Activated naive CD8-positive, alpha-beta T cell treated with anti-CD3 and anti-CD28 coated beads, Interleukin-2, amount 10 ng/mL, durations not matched to agents 7 days and 5 days (primary cell): ENCODE results near the gene GJC2. TPM values are rescaled to one million over a fixed set of nuclear protein-coding genes. Genes with fewer than 3 reads are reported as not detected.

Experiments used
- ATAC-seq: fragments of 150-1000 bp; cut with Tn5 transposase; one replicate; pipeline ENCODE4 v1.10.0; 2021; ENCODE audit warnings: low read depth, moderate library complexity
- POLR2A ChIA-PET: fragments of 350-600 bp; sonication (Branson Sonifier 250); formaldehyde crosslinking; loops from one replicate; lab custom pipeline; 2021; ENCODE audit warnings: antibody characterized with exemption; lab: Charles Lee
- DNase-seq: peaks from one replicate; pipeline ENCODE4 v3.0.0; 2021
- H3K27ac Mint-ChIP-seq: one replicate; pipeline ENCODE4 v1.8.0; 2022; ENCODE audit warnings: mild to moderate bottlenecking, mixed read lengths
- H3K27me3 Mint-ChIP-seq: one replicate; pipeline ENCODE4 v1.8.0; 2022; ENCODE audit warnings: mild to moderate bottlenecking, moderate library complexity, mixed read lengths
- H3K36me3 Mint-ChIP-seq: one replicate; pipeline ENCODE4 v1.8.0; 2021; ENCODE audit warnings: mild to moderate bottlenecking, mixed read lengths
- H3K4me1 Mint-ChIP-seq: one replicate; pipeline ENCODE4 v1.8.0; 2021; ENCODE audit warnings: mixed read lengths
- H3K4me3 Mint-ChIP-seq: one replicate; pipeline ENCODE4 v1.8.0; 2022; ENCODE audit warnings: mild to moderate bottlenecking, moderate library complexity, mixed read lengths
- H3K9me3 Mint-ChIP-seq: one replicate; pipeline ENCODE4 v1.8.0; 2021; ENCODE audit warnings: mixed read lengths
- total RNA-seq, 2 experiments: library from RNA; stranded (reverse); gene quantifications; one replicate each; pipeline ENCODE4 v1.2.3, GENCODE V29; 2021

The GJC2 gene
- total RNA-seq, 2 experiments from 2014 or later = 6.2 to 7.7 TPM

GRCh38 chr1:228142701-228143136 is 7.0 kb upstream of the GJC2 start:
- Mint-ChIP-seq H3K36me3 (peaks cover 11% of the 10 kb centered on the region), H3K27me3 (no peaks in the 10 kb centered on the region), H3K4me1 (peaks cover 24% of the 10 kb centered on the region), H3K9me3 (no peaks in the 10 kb centered on the region), H3K27ac (peak overlapping the region; percentile 98), H3K4me3 (peak overlapping the region; percentile 96)
- ATAC-seq (no peak), DNase-seq (peak; percentile 24)
- POLR2A ChIA-PET = interaction anchor here (0.9 to 2.6 kb wide), 6 partner anchors 9 to 344 kb away, joined by 3 to 13 read pairs (median 4); partner anchors contain the start of gene ARF1

- ATAC-seq (no peak), DNase-seq (no peak)
- H3K27ac Mint-ChIP-seq = peak overlapping the region; percentile 79
- no peaks in the 10 kb centered on the region for H3K27me3 Mint-ChIP-seq
- H3K9me3 Mint-ChIP-seq = no peaks in the 10 kb centered on the region
- POLR2A ChIA-PET = interaction anchor here (1.3 to 2.6 kb wide), 5 partner anchors 13 to 312 kb away, joined by 3 to 13 read pairs (median 4); partner anchors contain the start of genes ARF1 and IBA57
- H3K36me3 Mint-ChIP-seq = peaks cover 11% of the 10 kb centered on the region
- H3K4me1 Mint-ChIP-seq = peaks cover 24% of the 10 kb centered on the region
- H3K4me3 Mint-ChIP-seq = peak overlapping the region; percentile 96
Observed at GRCh38 chr1:228143480-228144192, 6.1 kb upstream of the GJC2 start.

GRCh38 chr1:228144193-228144992 is 5.3 kb upstream of the GJC2 start:
- H3K4me3 Mint-ChIP-seq = no peak overlapping the region
- no peaks in the 10 kb centered on the region for H3K27me3 Mint-ChIP-seq
- H3K27ac Mint-ChIP-seq = peak overlapping the region; percentile 79
- peaks cover 24% of the 10 kb centered on the region for H3K4me1 Mint-ChIP-seq
- DNase-seq (no peak), ATAC-seq (no peak)
- no peaks in the 10 kb centered on the region for H3K9me3 Mint-ChIP-seq
- POLR2A ChIA-PET = interaction anchor here (0.6 to 2.6 kb wide), 3 partner anchors 9 to 21 kb away, joined by 3 to 10 read pairs (median 6); partner anchors contain the start of gene IBA57
- H3K36me3 Mint-ChIP-seq = peaks cover 11% of the 10 kb centered on the region

GRCh38 chr1:228144993-228145343 is 4.8 kb upstream of the GJC2 start:
- DNase-seq (no peak), ATAC-seq (no peak)
- peaks cover 24% of the 10 kb centered on the region for H3K4me1 Mint-ChIP-seq
- H3K9me3 Mint-ChIP-seq = no peaks in the 10 kb centered on the region
- H3K4me3 Mint-ChIP-seq = no peak overlapping the region
- H3K27ac Mint-ChIP-seq = no peak overlapping the region
- no peaks in the 10 kb centered on the region for H3K27me3 Mint-ChIP-seq
- POLR2A ChIA-PET = no interaction called here
- peaks cover 11% of the 10 kb centered on the region for H3K36me3 Mint-ChIP-seq

GRCh38 chr1:228145463-228146416 is 4.0 kb upstream of the GJC2 start:
- POLR2A ChIA-PET = no interaction called here
- no peak overlapping the region for H3K27ac Mint-ChIP-seq

GRCh38 chr1:228146417-228147150 is 3.1 kb upstream of the GJC2 start:
- Mint-ChIP-seq H3K4me3 (no peak overlapping the region), H3K4me1 (peaks cover 24% of the 10 kb centered on the region), H3K9me3 (no peaks in the 10 kb centered on the region), H3K27ac (no peak overlapping the region), H3K36me3 (peaks cover 11% of the 10 kb centered on the region), H3K27me3 (no peaks in the 10 kb centered on the region)
- DNase-seq (no peak), ATAC-seq (no peak)
- POLR2A ChIA-PET = no interaction called here

More at GRCh38 chr1:228145463-228146416, 4.0 kb upstream of the GJC2 start:
- H3K4me3 Mint-ChIP-seq = no peak overlapping the region
- ATAC-seq = no peak
- H3K27me3 Mint-ChIP-seq = no peaks in the 10 kb centered on the region
- no peaks in the 10 kb centered on the region for H3K9me3 Mint-ChIP-seq
- H3K36me3 Mint-ChIP-seq = peaks cover 11% of the 10 kb centered on the region
- DNase-seq = no peak
- peaks cover 24% of the 10 kb centered on the region for H3K4me1 Mint-ChIP-seq

GRCh38 chr1:228147151-228147693 is 2.5 kb upstream of the GJC2 start:
- Mint-ChIP-seq H3K27ac (no peak overlapping the region), H3K27me3 (no peaks in the 10 kb centered on the region), H3K4me3 (no peak overlapping the region), H3K9me3 (no peaks in the 10 kb centered on the region), H3K4me1 (peaks cover 20% of the 10 kb centered on the region), H3K36me3 (peaks cover 8% of the 10 kb centered on the region)
- POLR2A ChIA-PET = no interaction called here
- ATAC-seq (no peak), DNase-seq (no peak)

- Mint-ChIP-seq H3K4me3 (no peak overlapping the region), H3K4me1 (peaks cover 15% of the 10 kb centered on the region), H3K27ac (no peak overlapping the region), H3K9me3 (no peaks in the 10 kb centered on the region), H3K36me3 (peaks cover 6% of the 10 kb centered on the region), H3K27me3 (no peaks in the 10 kb centered on the region)
- no peak for ATAC-seq
- POLR2A ChIA-PET = no interaction called here
- peak; percentile 24 for DNase-seq
Observed at GRCh38 chr1:228147768-228148167, 2.0 kb upstream of the GJC2 start.

- no peaks in the 10 kb centered on the region for H3K27me3 Mint-ChIP-seq
- ATAC-seq (no peak), DNase-seq (peak; percentile 27)
- H3K9me3 Mint-ChIP-seq = no peaks in the 10 kb centered on the region
- POLR2A ChIA-PET = interaction anchor here (0.7 to 1.2 kb wide), 2 partner anchors 17 to 261 kb away, joined by 3 to 4 read pairs; partner anchors contain the start of gene IBA57
- H3K27ac Mint-ChIP-seq = no peak overlapping the region
- peaks cover 6% of the 10 kb centered on the region for H3K36me3 Mint-ChIP-seq
- no peak overlapping the region for H3K4me3 Mint-ChIP-seq
- H3K4me1 Mint-ChIP-seq = peaks cover 11% of the 10 kb centered on the region
Observed at GRCh38 chr1:228148196-228148861, 1.4 kb upstream of the GJC2 start.

- Mint-ChIP-seq H3K9me3 (no peaks in the 10 kb centered on the region), H3K27me3 (no peaks in the 10 kb centered on the region), H3K27ac (no peak overlapping the region), H3K4me3 (no peak overlapping the region), H3K4me1 (peaks cover 5% of the 10 kb centered on the region), H3K36me3 (peaks cover 3% of the 10 kb centered on the region)
- ATAC-seq = no peak
- no peak for DNase-seq
- POLR2A ChIA-PET = interaction anchor here (0.7 to 1.2 kb wide), 2 partner anchors 16 to 261 kb away, joined by 3 to 4 read pairs; partner anchors contain the start of gene IBA57
Observed at GRCh38 chr1:228148935-228149405, 760 bp upstream of the GJC2 start.

GRCh38 chr1:228150120-228150460 is 360 bp downstream of the GJC2 start:
- Mint-ChIP-seq H3K27ac (no peak overlapping the region), H3K36me3 (no peaks in the 10 kb centered on the region), H3K27me3 (no peaks in the 10 kb centered on the region), H3K4me1 (peaks cover 2% of the 10 kb centered on the region), H3K9me3 (no peaks in the 10 kb centered on the region), H3K4me3 (no peak overlapping the region)
- ATAC-seq (no peak), DNase-seq (peak; percentile 28)
- POLR2A ChIA-PET = interaction anchor here (2.6 kb wide), 1 partner anchor 16 kb away, joined by 16 read pairs; the partner anchor contains the start of gene IBA57
